Neural cell (in vitro differentiated cells): ENCODE measurements around the gene FIBCD1. TPM values are rescaled to one million over a fixed set of nuclear protein-coding genes. Genes with fewer than 3 reads are reported as not detected.

Experiments used
- H2AFZ ChIP-seq: fragments of 200-600, 300-800 bp; sonication (generic), shearing (Covaris generic); 2 replicates; pipeline ENCODE4 v1.6.0; 2014; ENCODE audit warnings: low read depth, mild to moderate bottlenecking, antibody characterized with exemption, low read length, moderate library complexity
- H3F3A ChIP-seq: fragments of 200-600 bp; shearing (Covaris generic); 2 replicates; pipeline ENCODE4 v1.6.1; 2016; ENCODE audit warnings: mild to moderate bottlenecking, moderate library complexity, mixed read lengths, antibody characterized with exemption, low read length; ENCODE audit not compliant: insufficient read depth, poor library complexity, severe bottlenecking
- H3K27ac ChIP-seq: fragments of 200-600, 300-800 bp; sonication (generic), shearing (Covaris generic); 2 replicates; pipeline ENCODE4 v1.5.1; 2014; ENCODE audit warnings: mild to moderate bottlenecking, low read length, moderate library complexity
- H3K27me3 ChIP-seq: fragments of 300-800, 200-600 bp; sonication (generic), shearing (Covaris generic); 2 replicates; pipeline ENCODE4 v1.6.0; 2014; ENCODE audit warnings: mild to moderate bottlenecking, low read depth, low read length, moderate library complexity; ENCODE audit not compliant: insufficient read depth
- H3K36me3 ChIP-seq: fragments of 300-800, 200-600 bp; sonication (generic), shearing (Covaris generic); 2 replicates; pipeline ENCODE4 v1.5.1; 2014; ENCODE audit warnings: mild to moderate bottlenecking, antibody characterized with exemption, low read length, moderate library complexity; ENCODE audit not compliant: insufficient read depth
- H3K4me2 ChIP-seq: fragments of 300-800, 200-600 bp; sonication (generic), shearing (Covaris generic); 2 replicates; pipeline ENCODE4 v1.6.0; 2014; ENCODE audit warnings: mild to moderate bottlenecking, low read length
- H3K4me3 ChIP-seq: fragments of 300-800, 200-600 bp; sonication (generic), shearing (Covaris generic); 2 replicates; pipeline ENCODE4 v1.5.1; 2014; ENCODE audit warnings: mild to moderate bottlenecking, low read length, moderate library complexity
- H3K79me2 ChIP-seq: fragments of 200-600 bp; shearing (Covaris generic); replicated peaks from 2 replicates; pipeline ENCODE4 v1.6.0; 2014; ENCODE audit warnings: mild to moderate bottlenecking, low read length, moderate library complexity; ENCODE audit not compliant: insufficient read depth
- H3K9ac ChIP-seq: fragments of 300-800, 200-600 bp; sonication (generic), shearing (Covaris generic); 2 replicates; pipeline ENCODE4 v1.6.1; 2016; ENCODE audit warnings: mild to moderate bottlenecking, low read length, mixed read lengths
- H3K9me2 ChIP-seq: fragments of 200-600 bp; shearing (Covaris generic); 2 replicates; pipeline ENCODE4 v1.6.1; 2016; ENCODE audit warnings: mild to moderate bottlenecking, low read length, mixed read lengths; ENCODE audit not compliant: insufficient read depth
- H3K9me3 ChIP-seq: fragments of 200-600, 300-800 bp; sonication (generic), shearing (Covaris generic); 2 replicates; pipeline ENCODE4 v1.6.1; 2016; ENCODE audit warnings: mild to moderate bottlenecking, mixed run types, low read length, moderate library complexity, mixed read lengths
- H4K20me1 ChIP-seq: fragments of 200-600 bp; shearing (Covaris generic); 2 replicates; pipeline ENCODE4 v1.6.1; 2016; ENCODE audit warnings: mild to moderate bottlenecking, mixed run types; ENCODE audit not compliant: insufficient read depth
- EP300 ChIP-seq: fragments of 450-650 bp; conservative IDR thresholded peaks from 2 replicates; pipeline ENCODE4 v1.6.1; 2014; ENCODE audit warnings: antibody characterized with exemption, mild to moderate bottlenecking, moderate library complexity; ENCODE audit not compliant: poor library complexity, severe bottlenecking
- EZH2 ChIP-seq: fragments of 200-600, 300-800 bp; shearing (Covaris generic), sonication (generic); IDR thresholded peaks from 2 replicates; pipeline ENCODE4 v1.6.1; 2014; ENCODE audit warnings: antibody characterized with exemption, low read length, borderline replicate concordance, mild to moderate bottlenecking; ENCODE audit not compliant: insufficient read depth, poor library complexity, severe bottlenecking
- MXI1 ChIP-seq: fragments of 450-650 bp; conservative IDR thresholded peaks from 2 replicates; pipeline ENCODE4 v1.6.1; 2014; ENCODE audit warnings: antibody characterized with exemption, mild to moderate bottlenecking; ENCODE audit not compliant: poor library complexity, severe bottlenecking
- POLR2AphosphoS5 ChIP-seq: IDR thresholded peaks from 2 replicates; pipeline ENCODE4 v1.6.1; 2012
- RAD21 ChIP-seq: fragments of 450-650 bp; conservative IDR thresholded peaks from 2 replicates; pipeline ENCODE4 v1.6.1; 2014; ENCODE audit warnings: antibody characterized with exemption, mild to moderate bottlenecking, moderate library complexity
- SMC3 ChIP-seq: fragments of 450-650 bp; conservative IDR thresholded peaks from 2 replicates; pipeline ENCODE4 v1.6.1; 2014; ENCODE audit warnings: antibody characterized with exemption, mild to moderate bottlenecking, moderate library complexity; ENCODE audit not compliant: poor library complexity
- TAF1 ChIP-seq: IDR thresholded peaks from 2 replicates; pipeline ENCODE4 v1.6.1; 2012; ENCODE audit warnings: low read depth
- polyA plus RNA-seq: library from polyadenylated mRNA; depleted of rRNA; stranded (reverse); fragments of >200 nt; gene quantifications from 2 replicates; pipeline ENCODE4 v1.2.3, GENCODE V29; 2014
- TF ChIP-seq, protein P1 (sequence below): IDR thresholded peaks from 2 replicates; pipeline ENCODE4 v1.6.1; 2012; ENCODE audit warnings: borderline replicate concordance
- TF ChIP-seq, protein P2 (sequence below): fragments of 450-650 bp; IDR thresholded peaks from 2 replicates; pipeline ENCODE4 v1.5.1; 2014; ENCODE audit warnings: antibody characterized with exemption, mild to moderate bottlenecking, moderate library complexity; ENCODE audit not compliant: poor library complexity, severe bottlenecking

The FIBCD1 gene
- polyA plus RNA-seq, 1 donor from 2014 or later: 2.7 TPM

DNA sequence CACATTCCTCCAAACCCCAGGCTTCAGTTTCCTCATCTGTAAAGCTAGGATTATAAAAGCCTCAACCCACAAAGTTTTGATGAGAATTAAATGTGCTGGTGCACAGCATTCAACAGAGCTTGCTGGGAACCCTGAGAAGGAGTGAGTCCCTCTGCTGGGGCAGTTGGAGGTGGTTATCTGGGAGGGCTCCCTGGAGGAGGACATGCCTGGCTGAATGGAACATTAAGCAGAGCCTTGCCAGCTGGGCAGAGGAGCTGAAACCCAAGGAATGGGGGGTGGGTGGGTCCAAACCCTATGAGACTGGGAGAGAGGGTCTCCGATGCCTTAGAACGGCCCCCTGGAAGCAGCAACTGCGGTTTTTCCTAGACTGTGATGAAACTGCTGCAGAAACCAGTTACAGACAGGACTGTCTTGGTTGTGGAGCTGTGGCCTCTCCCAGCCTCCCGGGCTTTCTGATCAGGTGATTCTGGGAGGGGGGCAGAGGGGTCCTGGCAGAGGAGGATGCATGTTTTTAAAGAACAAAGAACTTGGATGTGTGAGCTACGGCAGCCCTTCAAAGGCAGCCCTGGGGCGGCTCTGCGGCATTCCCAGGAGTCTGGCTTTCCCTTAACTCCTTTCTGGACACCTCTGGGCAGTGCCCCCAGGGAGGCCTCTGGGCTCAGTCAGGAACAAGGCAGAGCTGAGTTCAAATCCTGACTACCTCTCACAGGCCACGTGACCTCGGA, 20.8 kb downstream of the FIBCD1 start:
- no peak for TF ChIP-seq POLR2AphosphoS5
- TF ChIP-seq, protein P1, sequence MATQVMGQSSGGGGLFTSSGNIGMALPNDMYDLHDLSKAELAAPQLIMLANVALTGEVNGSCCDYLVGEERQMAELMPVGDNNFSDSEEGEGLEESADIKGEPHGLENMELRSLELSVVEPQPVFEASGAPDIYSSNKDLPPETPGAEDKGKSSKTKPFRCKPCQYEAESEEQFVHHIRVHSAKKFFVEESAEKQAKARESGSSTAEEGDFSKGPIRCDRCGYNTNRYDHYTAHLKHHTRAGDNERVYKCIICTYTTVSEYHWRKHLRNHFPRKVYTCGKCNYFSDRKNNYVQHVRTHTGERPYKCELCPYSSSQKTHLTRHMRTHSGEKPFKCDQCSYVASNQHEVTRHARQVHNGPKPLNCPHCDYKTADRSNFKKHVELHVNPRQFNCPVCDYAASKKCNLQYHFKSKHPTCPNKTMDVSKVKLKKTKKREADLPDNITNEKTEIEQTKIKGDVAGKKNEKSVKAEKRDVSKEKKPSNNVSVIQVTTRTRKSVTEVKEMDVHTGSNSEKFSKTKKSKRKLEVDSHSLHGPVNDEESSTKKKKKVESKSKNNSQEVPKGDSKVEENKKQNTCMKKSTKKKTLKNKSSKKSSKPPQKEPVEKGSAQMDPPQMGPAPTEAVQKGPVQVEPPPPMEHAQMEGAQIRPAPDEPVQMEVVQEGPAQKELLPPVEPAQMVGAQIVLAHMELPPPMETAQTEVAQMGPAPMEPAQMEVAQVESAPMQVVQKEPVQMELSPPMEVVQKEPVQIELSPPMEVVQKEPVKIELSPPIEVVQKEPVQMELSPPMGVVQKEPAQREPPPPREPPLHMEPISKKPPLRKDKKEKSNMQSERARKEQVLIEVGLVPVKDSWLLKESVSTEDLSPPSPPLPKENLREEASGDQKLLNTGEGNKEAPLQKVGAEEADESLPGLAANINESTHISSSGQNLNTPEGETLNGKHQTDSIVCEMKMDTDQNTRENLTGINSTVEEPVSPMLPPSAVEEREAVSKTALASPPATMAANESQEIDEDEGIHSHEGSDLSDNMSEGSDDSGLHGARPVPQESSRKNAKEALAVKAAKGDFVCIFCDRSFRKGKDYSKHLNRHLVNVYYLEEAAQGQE: no peak
- TF ChIP-seq MXI1: no peak
- TF ChIP-seq, protein P2, sequence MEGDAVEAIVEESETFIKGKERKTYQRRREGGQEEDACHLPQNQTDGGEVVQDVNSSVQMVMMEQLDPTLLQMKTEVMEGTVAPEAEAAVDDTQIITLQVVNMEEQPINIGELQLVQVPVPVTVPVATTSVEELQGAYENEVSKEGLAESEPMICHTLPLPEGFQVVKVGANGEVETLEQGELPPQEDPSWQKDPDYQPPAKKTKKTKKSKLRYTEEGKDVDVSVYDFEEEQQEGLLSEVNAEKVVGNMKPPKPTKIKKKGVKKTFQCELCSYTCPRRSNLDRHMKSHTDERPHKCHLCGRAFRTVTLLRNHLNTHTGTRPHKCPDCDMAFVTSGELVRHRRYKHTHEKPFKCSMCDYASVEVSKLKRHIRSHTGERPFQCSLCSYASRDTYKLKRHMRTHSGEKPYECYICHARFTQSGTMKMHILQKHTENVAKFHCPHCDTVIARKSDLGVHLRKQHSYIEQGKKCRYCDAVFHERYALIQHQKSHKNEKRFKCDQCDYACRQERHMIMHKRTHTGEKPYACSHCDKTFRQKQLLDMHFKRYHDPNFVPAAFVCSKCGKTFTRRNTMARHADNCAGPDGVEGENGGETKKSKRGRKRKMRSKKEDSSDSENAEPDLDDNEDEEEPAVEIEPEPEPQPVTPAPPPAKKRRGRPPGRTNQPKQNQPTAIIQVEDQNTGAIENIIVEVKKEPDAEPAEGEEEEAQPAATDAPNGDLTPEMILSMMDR: no peak
- no peak for TF ChIP-seq EZH2
- TF ChIP-seq TAF1: no peak
- no peak for TF ChIP-seq EP300
- no peak for TF ChIP-seq SMC3
- no peak for TF ChIP-seq RAD21
- no peaks in the 10 kb centered on the region for H3K36me3 ChIP-seq

DNA sequence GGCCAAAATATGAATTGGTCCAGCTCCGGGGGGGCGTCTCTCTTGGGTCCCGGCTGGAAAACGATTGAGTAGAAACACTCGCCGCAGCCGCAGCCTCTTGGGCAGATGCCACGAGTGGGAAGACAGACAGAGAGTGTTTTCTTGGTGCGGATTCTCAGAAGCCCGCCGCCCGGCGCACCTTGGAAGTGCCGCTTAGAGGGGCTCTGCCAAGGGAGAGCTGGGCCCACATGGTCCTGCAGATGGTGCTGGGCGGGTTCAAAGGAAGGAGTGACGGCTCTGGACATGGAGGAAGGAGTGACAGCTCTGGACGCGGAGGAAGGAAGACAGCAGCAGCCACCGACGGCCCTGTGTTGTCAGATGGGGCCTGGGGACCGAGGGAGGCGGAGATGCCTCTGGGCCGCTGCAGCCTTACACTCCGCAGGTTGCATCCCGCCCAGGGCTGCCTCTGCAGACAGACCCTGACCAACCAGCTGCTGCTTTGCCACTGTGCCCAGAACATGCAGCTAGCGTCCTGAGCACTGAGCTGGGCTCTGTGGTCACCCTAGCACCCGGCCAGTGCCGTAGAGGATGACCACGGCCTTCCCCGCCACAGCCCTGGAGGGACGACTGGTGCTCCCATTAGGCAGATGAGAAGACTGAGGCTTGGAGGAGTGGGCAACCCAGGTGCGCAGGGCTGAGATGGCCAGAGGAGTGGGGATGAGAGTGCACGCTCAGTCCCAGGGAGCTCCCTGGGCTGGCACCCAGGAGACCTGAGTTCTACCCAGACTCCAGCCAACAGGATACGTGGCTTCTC, 21.7 kb downstream of the FIBCD1 start:
- TF ChIP-seq EZH2 (no peak), TAF1 (no peak), EP300 (no peak), SMC3 (no peak)
- TF ChIP-seq, protein P2: no peak
- Histone ChIP-seq H3K36me3 (no peaks in the 10 kb centered on the region), H3K27ac (no peak overlapping the region), H3K9ac (no peak overlapping the region), H3K9me2 (no peaks in the 10 kb centered on the region), H2AFZ (no peak overlapping the region), H3F3A (no peaks in the 10 kb centered on the region), H3K4me3 (no peak overlapping the region), H3K4me2 (no peak overlapping the region), H3K79me2 (no peaks in the 10 kb centered on the region), H3K9me3 (no peaks in the 10 kb centered on the region), H4K20me1 (no peaks in the 10 kb centered on the region), H3K27me3 (no peaks in the 10 kb centered on the region)

More for the DNA sequence above, 20.8 kb downstream of the FIBCD1 start:
- Histone ChIP-seq H3K79me2 (no peaks in the 10 kb centered on the region), H3K9me2 (no peaks in the 10 kb centered on the region), H3K9ac (no peak overlapping the region), H3K4me3 (no peak overlapping the region), H3K27me3 (no peaks in the 10 kb centered on the region), H3K9me3 (no peaks in the 10 kb centered on the region), H3K4me2 (no peak overlapping the region), H2AFZ (no peak overlapping the region), H3F3A (no peaks in the 10 kb centered on the region), H4K20me1 (no peaks in the 10 kb centered on the region), H3K27ac (no peak overlapping the region)
